Right lobe of liver (tissue), 6 donors: ENCODE measurements around the gene ANGPTL2. TPM values are rescaled to one million over a fixed set of nuclear protein-coding genes. Genes with fewer than 3 reads are reported as not detected.

Source experiments
- ATAC-seq, 4 donors: fragments of 200-7000 bp; cut with Tn5 transposase; one replicate each; pipeline ENCODE4 v1.9.1; 2020; ENCODE audit warnings: mild to moderate bottlenecking in 4 of 4, moderate library complexity in 4 of 4
- DNase-seq, 3 donors: peaks; one replicate each; pipeline ENCODE4 v3.0.0-alpha.2; 2020
- H3K27ac ChIP-seq, 3 donors: fragments of 200-600 bp; one replicate each; pipeline ENCODE4 v1.8.0; 2022
- H3K27me3 ChIP-seq, 2 donors: fragments of 200-600 bp; one replicate each; pipeline ENCODE4 v1.8.0; 2022
- H3K36me3 ChIP-seq, 4 donors: fragments of 200-600 bp; sonication (generic) in 1 of 4; one replicate each; pipeline versions ENCODE4 v1.5.1 to v1.8.0; 2017 to 2022; ENCODE audit warnings: control low read depth in 1 of 4
- H3K4me1 ChIP-seq, 4 donors: fragments of 200-600 bp; sonication (generic) in 1 of 4; one replicate each; pipeline versions ENCODE4 v1.5.1 to v1.8.0; 2017 to 2022; ENCODE audit warnings: control low read depth in 1 of 4
- H3K4me3 ChIP-seq, 3 donors: fragments of 200-600 bp; one replicate each; pipeline ENCODE4 v1.8.0; 2022
- H3K9me3 ChIP-seq, 4 donors: fragments of 200-600 bp; sonication (generic) in 1 of 4; one replicate each; pipeline versions ENCODE4 v1.5.1 to v1.8.0; 2017 to 2022; ENCODE audit warnings: control low read depth in 1 of 4
- POLR2A ChIP-seq: fragments of 450-650 bp; IDR thresholded peaks from one replicate; pipeline ENCODE4 v1.6.1; 2017; ENCODE audit warnings: antibody characterized with exemption, mild to moderate bottlenecking
- WGBS: methylation state at CpG from one replicate; pipeline ENCODE4 v1.1.6; 2018; ENCODE audit warnings: low coverage, low lambda C conversion rate; ENCODE audit not compliant: insufficient coverage; ENCODE audit errors: missing lambda C conversion rate; 5-methylcytosine and 5-hydroxymethylcytosine counted together
- intact Hi-C, 2 donors: fragments of 100-400 bp; cut with DNase I; formaldehyde crosslinking; loops; one replicate each; pipeline versions ENCODE4 v1.11.2 to v1.14.1; 2022
- total RNA-seq, 6 experiments: library from RNA; depleted of rRNA in 2 of 6; stranded (reverse); fragments of >200 nt in 2 of 6; fragmentation: NEBNext Ultra II Directional in 3 of 6; extraction: Animal tissue kit (Norgen Biotek cat#: 25700) in 3 of 6; gene quantifications; one replicate each; pipeline versions ENCODE4 v1.1.0 to v1.2.4, GENCODE V29; 2016 to 2023
- TF ChIP-seq, protein P1 (sequence below), 4 donors: fragments of 200-600 bp in 3 of 4; fragments of 450-650 bp in 1 of 4; IDR thresholded peaks; one replicate each; pipeline versions ENCODE4 v1.5.1 to v1.8.0; 2016 to 2022; ENCODE audit warnings: antibody characterized with exemption in 4 of 4, mild to moderate bottlenecking in 2 of 4
- donor health status: DM: no; HTN: yes; CAD: no.
- donor health status: DM: no; HTN: no; CAD: no.
- donor health status: DM: no; HTN: no; CAD: no.
- donor health status: DM: no; HTN: yes; CAD: no.
- donor health status: DM: no; HTN: yes; CAD: no.

ANGPTL2 gene
- total RNA-seq, 6 experiments from 2014 or later: 2.1 to 6.3 (median 3.0) TPM

DNA sequence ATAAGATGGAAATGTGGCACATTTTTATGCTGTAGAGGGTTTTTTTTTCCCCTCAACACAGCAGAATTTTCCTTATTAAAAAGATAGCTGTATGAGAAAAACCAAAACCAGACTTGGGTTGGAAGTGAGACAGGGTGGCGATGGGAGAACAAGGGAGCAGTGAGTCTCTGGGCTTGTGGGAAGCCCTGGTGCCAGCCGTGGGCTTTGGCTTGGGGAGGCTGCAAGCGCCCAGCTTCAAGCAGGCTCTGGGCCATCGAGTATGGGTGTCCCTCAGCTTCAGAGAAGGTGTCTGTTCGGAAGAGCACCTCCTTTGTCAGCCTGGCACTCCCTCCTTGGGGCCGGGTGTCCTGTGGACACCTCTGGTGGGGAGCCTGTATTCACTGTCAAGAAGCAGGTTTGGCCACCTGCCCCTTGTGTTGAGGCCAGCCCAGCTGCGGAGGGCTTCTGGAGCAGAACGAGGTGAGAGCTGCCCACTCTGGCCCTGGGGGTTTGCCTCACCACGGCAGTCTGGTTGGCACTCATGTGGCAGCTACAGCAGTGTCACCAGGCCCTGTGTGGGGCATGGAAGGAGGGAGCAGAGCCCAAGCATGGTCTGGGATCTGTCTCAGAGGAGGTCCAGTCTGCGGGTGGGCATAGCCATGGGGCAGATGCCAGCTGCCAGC is 37.6 kb upstream of the ANGPTL2 start:
- WGBS: 100% methylated on average over 1 of the region's 10 CpGs
- TF ChIP-seq POLR2A: no peak
- Histone ChIP-seq H3K36me3 (no peaks in the 10 kb centered on the region), H3K4me3 (no peak overlapping the region), H3K9me3 (no peaks in the 10 kb centered on the region), H3K4me1 (peaks cover 0 to 11% (median 0%) of the 10 kb centered on the region in 4 donors), H3K27me3 (no peaks in the 10 kb centered on the region), H3K27ac (no peak overlapping the region)
- intact Hi-C loops: no loop called here
- ATAC-seq (no peak), DNase-seq (peak in 1 of 3 donors; percentile 41)

DNA sequence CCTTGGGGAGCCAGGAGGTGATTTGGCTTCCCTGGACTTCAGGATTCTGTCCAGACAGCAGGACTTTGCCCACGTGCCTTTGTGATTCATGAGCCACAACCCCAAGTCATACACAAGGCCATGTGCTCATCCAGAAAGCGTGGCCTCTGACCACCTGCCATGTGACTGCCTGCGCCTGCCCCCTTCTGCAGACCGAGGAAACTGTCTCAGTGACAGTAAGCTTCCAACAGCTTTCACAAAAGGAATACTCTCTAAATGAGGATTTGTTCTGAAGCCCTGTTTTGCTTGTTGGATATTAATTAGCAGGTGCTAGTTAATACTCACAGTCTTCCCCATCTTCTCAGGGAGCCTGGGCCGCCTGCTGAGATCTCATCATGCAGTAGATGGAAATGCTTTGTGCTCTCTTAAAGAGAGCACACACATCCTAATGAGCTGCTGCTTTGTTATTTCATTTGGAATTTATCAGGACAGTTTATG is 36.9 kb upstream of the ANGPTL2 start:
- H3K9me3 ChIP-seq: no peaks in the 10 kb centered on the region
- DNase-seq (peak; percentile 84 to 91 (median 86)), ATAC-seq (peak; percentile 93 to 97 (median 96))
- no peaks in the 10 kb centered on the region for H3K27me3 ChIP-seq
- intact Hi-C loops: no loop called here
- H3K4me1 ChIP-seq: peaks cover 0 to 11% (median 0%) of the 10 kb centered on the region in 4 donors
- WGBS: 33% methylated on average over 2 of the region's 5 CpGs
- TF ChIP-seq POLR2A: no peak
- TF ChIP-seq, protein P1, sequence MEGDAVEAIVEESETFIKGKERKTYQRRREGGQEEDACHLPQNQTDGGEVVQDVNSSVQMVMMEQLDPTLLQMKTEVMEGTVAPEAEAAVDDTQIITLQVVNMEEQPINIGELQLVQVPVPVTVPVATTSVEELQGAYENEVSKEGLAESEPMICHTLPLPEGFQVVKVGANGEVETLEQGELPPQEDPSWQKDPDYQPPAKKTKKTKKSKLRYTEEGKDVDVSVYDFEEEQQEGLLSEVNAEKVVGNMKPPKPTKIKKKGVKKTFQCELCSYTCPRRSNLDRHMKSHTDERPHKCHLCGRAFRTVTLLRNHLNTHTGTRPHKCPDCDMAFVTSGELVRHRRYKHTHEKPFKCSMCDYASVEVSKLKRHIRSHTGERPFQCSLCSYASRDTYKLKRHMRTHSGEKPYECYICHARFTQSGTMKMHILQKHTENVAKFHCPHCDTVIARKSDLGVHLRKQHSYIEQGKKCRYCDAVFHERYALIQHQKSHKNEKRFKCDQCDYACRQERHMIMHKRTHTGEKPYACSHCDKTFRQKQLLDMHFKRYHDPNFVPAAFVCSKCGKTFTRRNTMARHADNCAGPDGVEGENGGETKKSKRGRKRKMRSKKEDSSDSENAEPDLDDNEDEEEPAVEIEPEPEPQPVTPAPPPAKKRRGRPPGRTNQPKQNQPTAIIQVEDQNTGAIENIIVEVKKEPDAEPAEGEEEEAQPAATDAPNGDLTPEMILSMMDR (IDR thresholded peaks at IDR 0.05): peak; percentile 29 to 48 (median 36)
- no peak overlapping the region for H3K4me3 ChIP-seq
- no peaks in the 10 kb centered on the region for H3K36me3 ChIP-seq
- no peak overlapping the region for H3K27ac ChIP-seq

DNA sequence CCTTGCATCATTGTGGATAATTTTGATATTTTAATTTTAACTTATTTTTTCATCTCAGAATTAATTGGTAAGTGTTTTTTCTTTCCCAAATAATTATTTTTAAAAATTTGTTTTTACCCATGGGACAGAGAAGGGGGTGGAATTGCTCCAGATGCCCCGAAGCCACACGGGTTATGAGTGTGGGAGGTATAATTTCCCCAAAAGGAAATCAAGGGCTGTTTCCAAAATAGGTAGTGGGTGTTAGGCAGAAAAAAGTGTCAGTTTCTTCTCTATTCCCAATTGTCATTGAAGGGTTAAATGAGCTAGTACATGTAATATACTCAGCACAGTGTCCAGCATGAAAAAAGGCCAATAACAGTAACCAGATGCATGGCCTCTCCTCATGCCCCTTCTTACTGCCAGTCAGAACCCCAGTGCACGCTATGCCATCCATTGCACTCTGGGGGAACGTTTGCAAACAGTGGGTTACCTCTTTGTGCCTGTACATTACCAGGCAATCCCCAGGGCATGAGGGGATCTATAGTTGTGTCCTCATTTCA is 36.4 kb upstream of the ANGPTL2 start:
- TF ChIP-seq POLR2A: no peak
- TF ChIP-seq, protein P1 (IDR thresholded peaks at IDR 0.05): no peak
- 60% methylated on average over 3 of the region's 4 CpGs for WGBS
- H3K4me3 ChIP-seq: no peak overlapping the region
- H3K27ac ChIP-seq: no peak overlapping the region
- ATAC-seq (no peak), DNase-seq (no peak)
- no peaks in the 10 kb centered on the region for H3K27me3 ChIP-seq
- peaks cover 0 to 11% (median 0%) of the 10 kb centered on the region in 4 donors for H3K4me1 ChIP-seq
- H3K36me3 ChIP-seq: no peaks in the 10 kb centered on the region
- intact Hi-C loops: no loop called here
- no peaks in the 10 kb centered on the region for H3K9me3 ChIP-seq

DNA sequence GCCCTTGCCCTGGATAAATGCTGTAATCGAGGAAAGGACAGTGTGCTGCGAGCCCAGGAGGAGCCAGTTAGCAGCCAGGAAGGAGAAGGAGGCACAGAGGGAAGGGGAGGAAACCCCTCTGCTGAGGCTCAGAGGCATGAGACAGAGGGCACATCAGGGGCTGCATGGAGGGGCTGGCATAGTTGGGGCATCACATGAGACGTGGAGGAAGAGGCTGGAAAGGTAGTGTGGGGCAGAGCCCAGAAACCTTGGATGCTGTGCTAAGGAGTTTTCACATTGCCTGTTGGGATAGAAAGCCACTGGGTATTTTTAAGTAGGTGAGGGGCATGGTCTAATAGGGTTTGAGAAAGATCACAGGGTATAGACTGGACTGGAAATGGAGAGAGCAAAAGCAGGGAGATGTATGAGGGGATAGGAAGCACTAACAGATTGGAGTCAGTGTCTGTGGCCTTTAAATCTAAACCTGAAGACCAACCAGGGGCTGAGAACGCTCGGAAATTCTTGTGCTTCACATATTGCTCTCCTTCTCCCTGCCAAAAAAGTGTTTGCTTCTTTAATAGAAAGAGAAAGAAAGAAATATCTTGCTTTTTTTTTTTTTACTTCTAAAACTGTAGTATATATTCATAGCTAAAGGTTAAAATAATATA is 33.0 kb upstream of the ANGPTL2 start:
- no peaks in the 10 kb centered on the region for H3K9me3 ChIP-seq
- peak in 1 of 3 donors; percentile 17 for DNase-seq
- peaks cover 0 to 11% (median 0%) of the 10 kb centered on the region in 4 donors for H3K4me1 ChIP-seq
- WGBS: 83% methylated on average over 3 of the region's 5 CpGs
- ATAC-seq: no peak
- no peaks in the 10 kb centered on the region for H3K27me3 ChIP-seq
- intact Hi-C loops: no loop called here
- no peak overlapping the region for H3K4me3 ChIP-seq
- no peaks in the 10 kb centered on the region for H3K36me3 ChIP-seq
- TF ChIP-seq POLR2A: no peak
- TF ChIP-seq, protein P1 (IDR thresholded peaks at IDR 0.05): no peak
- H3K27ac ChIP-seq: no peak overlapping the region
